ENCODE measurements around the gene FSTL4. TPM values are rescaled to one million over a fixed set of nuclear protein-coding genes. Genes with fewer than 3 reads are reported as not detected.

FSTL4 gene
- total RNA-seq, 2 donors from 2014 or later, result 4.4 to 5.5 TPM

GRCh38 chr5:133278317-133278716, 334.0 kb downstream of the FSTL4 start:
- H3K9ac ChIP-seq (ENCODE audit: extremely low read depth, low read length, poor library complexity, severe bottlenecking), result no peak overlapping the region
- no peaks in the 10 kb centered on the region for H3K9me3 ChIP-seq (ENCODE audit: control insufficient read depth, low read length)
- Mint-ChIP-seq H3K9me3 (peaks cover 5% of the 10 kb centered on the region), H3K27me3 (ENCODE audit: insufficient read depth) (no peaks in the 10 kb centered on the region), H3K27ac (no peak overlapping the region), H3K36me3 (ENCODE audit: low read depth) (no peaks in the 10 kb centered on the region), H3K4me1 (peaks cover 11% of the 10 kb centered on the region), H3K4me3 (no peak overlapping the region)
- H3K27ac ChIP-seq (ENCODE audit: low read depth, low read length), result no peak overlapping the region
- H3K4me3 ChIP-seq (ENCODE audit: low read length), result no peak overlapping the region
- TF ChIP-seq CTCF (conservative IDR thresholded peaks at IDR 0.05), result no peak
- peaks cover 13% of the 10 kb centered on the region for H3K4me1 ChIP-seq (ENCODE audit: control insufficient read depth, insufficient read depth, low read length)
- WGBS, 2 experiments (ENCODE audit: insufficient coverage in 1 of 2, insufficient read length in 1 of 2), result 91 to 92% methylated on average over 3 to 4 of the region's 4 CpGs
- no peaks in the 10 kb centered on the region for H3K27me3 ChIP-seq (ENCODE audit: control insufficient read depth, insufficient read depth, low read length, poor library complexity, severe bottlenecking)
- H3K36me3 ChIP-seq (ENCODE audit: control insufficient read depth, insufficient read depth, low read length), result no peaks in the 10 kb centered on the region
- no peak for DNase-seq

- Histone ChIP-seq H3K27ac (ENCODE audit: low read depth, low read length) (no peak overlapping the region), H3K9me3 (ENCODE audit: control insufficient read depth, low read length) (no peaks in the 10 kb centered on the region), H3K27me3 (ENCODE audit: control insufficient read depth, insufficient read depth, low read length, poor library complexity, severe bottlenecking) (no peaks in the 10 kb centered on the region), H3K4me1 (ENCODE audit: control insufficient read depth, insufficient read depth, low read length) (peaks cover 13% of the 10 kb centered on the region), H3K4me3 (ENCODE audit: low read length) (no peak overlapping the region), H3K36me3 (ENCODE audit: control insufficient read depth, insufficient read depth, low read length) (no peaks in the 10 kb centered on the region), H3K9ac (ENCODE audit: extremely low read depth, low read length, poor library complexity, severe bottlenecking) (no peak overlapping the region)
- no peak for DNase-seq
- TF ChIP-seq CTCF (conservative IDR thresholded peaks at IDR 0.05), result no peak
- no peak overlapping the region for H3K4me3 Mint-ChIP-seq
- H3K4me1 Mint-ChIP-seq, result peaks cover 11% of the 10 kb centered on the region
- peaks cover 5% of the 10 kb centered on the region for H3K9me3 Mint-ChIP-seq
- no peak overlapping the region for H3K27ac Mint-ChIP-seq
- WGBS, 2 experiments (ENCODE audit: insufficient coverage in 1 of 2, insufficient read length in 1 of 2), result 92 to 97% methylated on average over 8 of the region's 8 CpGs
- no peaks in the 10 kb centered on the region for H3K36me3 Mint-ChIP-seq (ENCODE audit: low read depth)
- H3K27me3 Mint-ChIP-seq (ENCODE audit: insufficient read depth), result no peaks in the 10 kb centered on the region
These were observed 334.6 kb downstream of the FSTL4 start for GRCh38 chr5:133277744-133278143.

- H3K27ac ChIP-seq (ENCODE audit: low read depth, low read length), result no peak overlapping the region
- Mint-ChIP-seq H3K36me3 (ENCODE audit: low read depth) (no peaks in the 10 kb centered on the region), H3K4me3 (no peak overlapping the region), H3K9me3 (peaks cover 5% of the 10 kb centered on the region), H3K27ac (no peak overlapping the region), H3K4me1 (peaks cover 11% of the 10 kb centered on the region), H3K27me3 (ENCODE audit: insufficient read depth) (no peaks in the 10 kb centered on the region)
- no peaks in the 10 kb centered on the region for H3K27me3 ChIP-seq (ENCODE audit: control insufficient read depth, insufficient read depth, low read length, poor library complexity, severe bottlenecking)
- H3K4me3 ChIP-seq (ENCODE audit: low read length), result no peak overlapping the region
- 93 to 100% methylated on average over 3 to 4 of the region's 4 CpGs for WGBS, 2 experiments (ENCODE audit: insufficient coverage in 1 of 2, insufficient read length in 1 of 2)
- peaks cover 13% of the 10 kb centered on the region for H3K4me1 ChIP-seq (ENCODE audit: control insufficient read depth, insufficient read depth, low read length)
- DNase-seq, result no peak
- no peaks in the 10 kb centered on the region for H3K9me3 ChIP-seq (ENCODE audit: control insufficient read depth, low read length)
- no peak overlapping the region for H3K9ac ChIP-seq (ENCODE audit: extremely low read depth, low read length, poor library complexity, severe bottlenecking)
- no peak for TF ChIP-seq CTCF (conservative IDR thresholded peaks at IDR 0.05)
- no peaks in the 10 kb centered on the region for H3K36me3 ChIP-seq (ENCODE audit: control insufficient read depth, insufficient read depth, low read length)
These were observed 336.2 kb downstream of the FSTL4 start for GRCh38 chr5:133276171-133276570.
